HEK293T (cell line): ENCODE measurements around the gene SIGLEC1.

Experiments used
- CTCF ChIA-PET: fragments of 350-600 bp; formaldehyde crosslinking; extraction: SDS; loops from one replicate; lab custom pipeline; 2021; ENCODE audit warnings: antibody characterized with exemption, inconsistent platforms; lab: Yijun Ruan, JAX
- POLR2A ChIA-PET: fragments of 350-600 bp; formaldehyde crosslinking; extraction: SDS; loops from one replicate; lab custom pipeline; 2020; ENCODE audit warnings: antibody characterized with exemption, inconsistent platforms; lab: Yijun Ruan, JAX
- DNase-seq: peaks from one replicate; pipeline ENCODE4 v3.0.0; 2012; ENCODE audit warnings: mixed read lengths; ENCODE audit errors: extremely low spot score
- ARNT ChIP-seq: fragments of 450-650 bp; IDR thresholded peaks from 2 replicates; pipeline ENCODE4 v1.6.1; 2017; ENCODE audit warnings: mild to moderate bottlenecking
- BHLHE40 ChIP-seq: fragments of 450-650 bp; IDR thresholded peaks from 2 replicates; pipeline ENCODE4 v1.6.1; 2016; ENCODE audit warnings: mild to moderate bottlenecking, moderate library complexity, borderline replicate concordance
- CTBP1 ChIP-seq: fragments of 450-650 bp; IDR thresholded peaks from 2 replicates; pipeline ENCODE4 v1.6.1; 2016; ENCODE audit warnings: borderline replicate concordance
- ELF4 ChIP-seq: fragments of 450-650 bp; IDR thresholded peaks from 2 replicates; pipeline ENCODE4 v1.6.1; 2017; ENCODE audit warnings: antibody characterized with exemption
- FOXA1 ChIP-seq: fragments of 450-650 bp; IDR thresholded peaks from 2 replicates; pipeline ENCODE4 v1.6.1; 2016; ENCODE audit warnings: mild to moderate bottlenecking
- FOXK2 ChIP-seq: fragments of 450-650 bp; IDR thresholded peaks from 2 replicates; pipeline ENCODE4 v1.6.1; 2016; ENCODE audit warnings: mild to moderate bottlenecking
- FOXM1 ChIP-seq: fragments of 450-650 bp; IDR thresholded peaks from 2 replicates; pipeline ENCODE4 v1.6.1; 2017; ENCODE audit warnings: mild to moderate bottlenecking, borderline replicate concordance
- HDGF ChIP-seq: fragments of 450-650 bp; IDR thresholded peaks from 2 replicates; pipeline ENCODE4 v1.6.1; 2017; ENCODE audit warnings: antibody characterized with exemption, borderline replicate concordance
- L3MBTL2 ChIP-seq: fragments of 450-650 bp; conservative IDR thresholded peaks from 2 replicates; pipeline ENCODE4 v1.6.1; 2016; ENCODE audit warnings: mild to moderate bottlenecking
- LEF1 ChIP-seq: fragments of 450-650 bp; IDR thresholded peaks from 2 replicates; pipeline ENCODE4 v1.6.1; 2017; ENCODE audit warnings: mild to moderate bottlenecking, borderline replicate concordance
- NFRKB ChIP-seq: fragments of 450-650 bp; IDR thresholded peaks from 2 replicates; pipeline ENCODE4 v1.6.1; 2016; ENCODE audit warnings: mild to moderate bottlenecking, moderate library complexity
- PKNOX1 ChIP-seq: fragments of 450-650 bp; IDR thresholded peaks from 2 replicates; pipeline ENCODE4 v1.6.1; 2016
- SP1 ChIP-seq: fragments of 450-650 bp; IDR thresholded peaks from 2 replicates; pipeline ENCODE4 v1.6.1; 2017
- SUZ12 ChIP-seq: fragments of 450-650 bp; IDR thresholded peaks from 2 replicates; pipeline ENCODE4 v1.6.1; 2016; ENCODE audit warnings: mild to moderate bottlenecking
- TARDBP ChIP-seq: fragments of 450-650 bp; IDR thresholded peaks from 2 replicates; pipeline ENCODE4 v1.6.1; 2016
- ZNF384 ChIP-seq: fragments of 450-650 bp; IDR thresholded peaks from 2 replicates; pipeline ENCODE4 v1.6.1; 2016

The SIGLEC1 gene

GRCh38 chr20:3704087-3704486 is 8.3 kb downstream of the SIGLEC1 start:
- ChIA-PET CTCF (interaction anchor here (0.7 kb wide), 1 partner anchor 12 kb away, joined by 3 read pairs; no protein-coding TSS in a partner anchor), POLR2A (no interaction called here)
- no peak for DNase-seq
- no peak for TF ChIP-seq ZNF384
- TF ChIP-seq PKNOX1, result no peak
- no peak for TF ChIP-seq LEF1
- TF ChIP-seq ARNT, result no peak
- TF ChIP-seq TARDBP, result no peak
- TF ChIP-seq CTBP1, result no peak
- no peak for TF ChIP-seq SP1
- no peak for TF ChIP-seq SUZ12
- TF ChIP-seq BHLHE40, result no peak
- no peak for TF ChIP-seq L3MBTL2
- TF ChIP-seq ELF4, result no peak
- TF ChIP-seq FOXK2, result no peak
- no peak for TF ChIP-seq FOXA1

GRCh38 chr20:3702611-3703391 is 9.6 kb downstream of the SIGLEC1 start:
- CTCF ChIA-PET, result interaction anchor here (0.6 kb wide), 1 partner anchor 39 kb away, joined by 3 read pairs; no protein-coding TSS in a partner anchor
- POLR2A ChIA-PET, result no interaction called here

GRCh38 chr20:3701061-3701998 is 11.1 kb downstream of the SIGLEC1 start:
- ChIA-PET CTCF (interaction anchor here (2.4 kb wide), 1 partner anchor 10 kb away, joined by 7 read pairs; no protein-coding TSS in a partner anchor), POLR2A (no interaction called here)
- TF ChIP-seq NFRKB (no peak), ARNT (no peak), L3MBTL2 (no peak), CTBP1 (no peak), LEF1 (no peak), FOXA1 (no peak), ZNF384 (no peak), BHLHE40 (no peak), FOXM1 (no peak), PKNOX1 (no peak), TARDBP (no peak)
- no peak for DNase-seq

More at GRCh38 chr20:3702611-3703391, 9.6 kb downstream of the SIGLEC1 start:
- DNase-seq, result no peak
- TF ChIP-seq ARNT (no peak), ELF4 (no peak), CTBP1 (no peak), ZNF384 (no peak), FOXA1 (no peak), BHLHE40 (no peak), L3MBTL2 (no peak), FOXK2 (no peak), TARDBP (no peak), PKNOX1 (no peak)

- no peak for DNase-seq
- TF ChIP-seq FOXM1 (no peak), BHLHE40 (no peak), ELF4 (no peak), TARDBP (no peak), SUZ12 (no peak), NFRKB (no peak), FOXA1 (no peak), FOXK2 (no peak), ZNF384 (no peak), CTBP1 (no peak), LEF1 (no peak)
- ChIA-PET POLR2A (no interaction called here), CTCF (interaction anchor here (1.2 to 2.4 kb wide), 2 partner anchors 12 to 22 kb away, joined by 3 to 7 read pairs; no protein-coding TSS in a partner anchor)
These were observed 13.4 kb downstream of the SIGLEC1 start for GRCh38 chr20:3699037-3699436.

- DNase-seq, result no peak
- CTCF ChIA-PET, result interaction anchor here (2.4 kb wide), 1 partner anchor 12 kb away, joined by 7 read pairs; no protein-coding TSS in a partner anchor
- POLR2A ChIA-PET, result no interaction called here
- no peak for TF ChIP-seq SUZ12
- TF ChIP-seq SP1, result no peak
- no peak for TF ChIP-seq FOXK2
- no peak for TF ChIP-seq ZNF384
- no peak for TF ChIP-seq HDGF
- TF ChIP-seq L3MBTL2, result no peak
- no peak for TF ChIP-seq FOXM1
- TF ChIP-seq CTBP1, result no peak
- TF ChIP-seq ELF4, result no peak
- TF ChIP-seq ARNT, result no peak
- no peak for TF ChIP-seq NFRKB
- TF ChIP-seq PKNOX1, result no peak
- no peak for TF ChIP-seq FOXA1
- TF ChIP-seq BHLHE40, result no peak
- TF ChIP-seq LEF1, result no peak
These were observed 13.8 kb downstream of the SIGLEC1 start for GRCh38 chr20:3698591-3699001.
